ACC112 (cell line): ENCODE results near the gene ID4.

Source experiments
- H2AFZ ChIP-seq: fragments of 200-600 bp; sonication (generic); one replicate; pipeline ENCODE4 v1.6.0; 2017; ENCODE audit warnings: antibody characterized with exemption, low read length; ENCODE audit not compliant: unreplicated experiment
- H3K27ac ChIP-seq: fragments of 200-600 bp; sonication (generic); 2 replicates; pipeline ENCODE4 v1.5.1; 2014; ENCODE audit warnings: low read depth, mild to moderate bottlenecking, antibody characterized with exemption, low read length, moderate library complexity
- H3K27me3 ChIP-seq: fragments of 200-600 bp; sonication (generic); 2 replicates; pipeline ENCODE4 v1.6.1; 2014; ENCODE audit warnings: mild to moderate bottlenecking, antibody characterized with exemption, low read length, moderate library complexity, mixed read lengths; ENCODE audit not compliant: insufficient read depth
- H3K36me3 ChIP-seq: fragments of 200-600 bp; sonication (generic); 2 replicates; pipeline ENCODE4 v1.6.1; 2016; ENCODE audit warnings: mild to moderate bottlenecking, antibody characterized with exemption, low read length, moderate library complexity, mixed read lengths; ENCODE audit not compliant: insufficient read depth
- H3K4me1 ChIP-seq: fragments of 200-600 bp; sonication (generic); one replicate; pipeline ENCODE4 v1.6.1; 2016; ENCODE audit warnings: low read length, mixed read lengths; ENCODE audit not compliant: insufficient read depth, unreplicated experiment, control insufficient read depth
- H3K4me3 ChIP-seq: fragments of 200-600 bp; sonication (generic); 2 replicates; pipeline ENCODE4 v1.5.1; 2014; ENCODE audit warnings: mild to moderate bottlenecking, low read depth, low read length
- H3K79me2 ChIP-seq: fragments of 200-600 bp; sonication (generic); one replicate; pipeline ENCODE4 v1.6.0; 2016; ENCODE audit warnings: low read length; ENCODE audit not compliant: control insufficient read depth, unreplicated experiment, insufficient read depth

Gene ID4

DNA sequence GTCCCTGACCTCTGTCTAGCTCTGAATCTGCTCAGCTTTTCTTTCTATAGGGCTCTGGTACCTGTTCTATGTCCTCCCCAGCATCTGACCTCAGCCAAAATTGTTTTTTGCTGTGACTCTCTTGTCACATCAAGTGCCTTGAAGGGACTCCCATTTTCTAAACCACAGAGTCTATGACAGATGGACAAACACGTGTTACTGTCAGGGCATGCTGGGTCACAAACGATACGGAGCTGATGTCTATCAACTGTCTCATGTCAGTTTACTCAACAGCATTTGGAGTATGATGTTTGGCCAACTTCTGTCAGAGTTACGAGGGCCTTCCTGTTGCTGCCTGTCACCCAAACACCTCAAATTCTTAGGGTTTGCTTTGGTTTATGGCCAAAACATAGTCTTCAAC, 20.5 kb downstream of the ID4 start:
- no peaks in the 10 kb centered on the region for H3K36me3 ChIP-seq
- no peaks in the 10 kb centered on the region for H3K4me1 ChIP-seq
- no peak overlapping the region for H2AFZ ChIP-seq
- no peak overlapping the region for H3K4me3 ChIP-seq
- H3K27me3 ChIP-seq, result peaks cover 23% of the 10 kb centered on the region
- H3K79me2 ChIP-seq, result no peaks in the 10 kb centered on the region
- no peak overlapping the region for H3K27ac ChIP-seq

DNA sequence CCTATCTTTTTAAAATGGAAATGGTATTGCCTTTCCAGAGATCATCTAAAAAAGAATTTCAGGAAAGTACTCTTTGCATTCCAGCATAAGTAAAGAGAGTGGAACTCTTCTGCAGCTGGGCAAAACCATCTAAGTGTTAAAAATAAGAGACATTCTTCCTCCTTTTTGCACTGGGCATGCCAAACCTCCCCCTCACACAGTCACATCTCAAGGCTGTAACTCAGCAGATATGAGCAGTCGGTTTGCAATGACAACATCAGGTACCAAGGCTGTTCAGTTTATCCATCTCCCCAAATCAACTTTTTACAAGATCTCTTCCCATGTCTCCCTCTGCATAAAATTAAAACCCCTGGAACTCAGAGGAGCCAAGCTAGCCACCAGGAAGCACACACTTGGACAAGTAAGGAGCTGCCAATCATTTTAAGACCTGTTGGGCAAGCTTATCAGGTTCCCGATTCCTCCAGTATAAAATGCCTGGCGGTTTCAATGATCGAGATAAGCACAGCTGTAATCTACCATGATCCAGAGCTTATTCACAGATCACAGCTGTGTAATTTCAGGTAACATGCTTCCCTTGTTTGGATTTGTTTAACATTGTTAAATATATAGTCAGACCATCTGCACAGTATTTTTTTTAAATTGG, 23.2 kb downstream of the ID4 start:
- Histone ChIP-seq H3K27ac (no peak overlapping the region), H3K27me3 (peaks cover 37% of the 10 kb centered on the region)

DNA sequence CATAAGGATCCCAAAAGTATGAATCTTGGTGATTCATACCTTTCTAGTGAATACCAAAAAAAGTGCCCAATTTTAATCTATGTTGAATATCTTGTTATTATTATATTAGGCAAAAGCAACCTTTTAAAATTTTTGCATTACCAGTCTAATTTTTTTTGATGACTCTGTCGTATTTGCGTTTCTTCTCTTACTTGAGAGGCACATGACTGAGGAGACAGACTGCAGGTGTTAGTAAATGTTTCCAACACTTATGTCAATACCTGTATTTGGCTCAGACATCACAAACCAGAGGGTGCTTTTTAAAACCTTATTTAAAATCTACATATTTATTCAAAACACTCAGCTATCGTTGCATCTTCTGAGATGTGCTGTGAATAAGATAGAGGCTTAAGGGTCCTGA, 27.1 kb downstream of the ID4 start:
- H3K79me2 ChIP-seq, result no peaks in the 10 kb centered on the region
- H3K4me1 ChIP-seq, result no peaks in the 10 kb centered on the region
- no peak overlapping the region for H2AFZ ChIP-seq
- peaks cover 34% of the 10 kb centered on the region for H3K27me3 ChIP-seq
- H3K27ac ChIP-seq, result no peak overlapping the region
- no peak overlapping the region for H3K4me3 ChIP-seq
- no peaks in the 10 kb centered on the region for H3K36me3 ChIP-seq

More for the DNA sequence above, 23.2 kb downstream of the ID4 start:
- no peak overlapping the region for H2AFZ ChIP-seq
- no peaks in the 10 kb centered on the region for H3K4me1 ChIP-seq
- H3K4me3 ChIP-seq, result no peak overlapping the region
- H3K36me3 ChIP-seq, result no peaks in the 10 kb centered on the region
- no peaks in the 10 kb centered on the region for H3K79me2 ChIP-seq

DNA sequence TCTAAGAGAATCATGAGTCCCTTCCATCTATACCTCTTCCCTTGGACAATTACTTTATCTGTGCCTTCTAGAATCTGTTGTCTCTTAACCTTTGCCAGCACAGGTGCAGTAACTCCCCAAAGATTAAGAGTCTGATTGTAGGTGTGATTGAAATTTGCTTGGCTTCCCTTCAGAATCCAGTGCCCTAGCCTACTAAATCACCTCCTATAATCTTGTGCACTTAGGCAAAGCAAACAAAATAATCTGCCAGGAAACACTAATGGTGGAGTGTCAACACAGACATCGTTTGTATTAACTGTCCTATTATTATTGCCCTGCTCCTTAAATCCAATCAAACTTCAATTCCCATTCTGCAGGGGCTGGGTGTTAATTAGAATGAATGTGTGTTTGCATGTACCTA, 28.0 kb downstream of the ID4 start:
- H3K4me3 ChIP-seq, result no peak overlapping the region
- H3K27ac ChIP-seq, result no peak overlapping the region
- no peaks in the 10 kb centered on the region for H3K4me1 ChIP-seq
- no peak overlapping the region for H2AFZ ChIP-seq
- no peaks in the 10 kb centered on the region for H3K79me2 ChIP-seq
- no peaks in the 10 kb centered on the region for H3K36me3 ChIP-seq
- H3K27me3 ChIP-seq, result peaks cover 31% of the 10 kb centered on the region

DNA sequence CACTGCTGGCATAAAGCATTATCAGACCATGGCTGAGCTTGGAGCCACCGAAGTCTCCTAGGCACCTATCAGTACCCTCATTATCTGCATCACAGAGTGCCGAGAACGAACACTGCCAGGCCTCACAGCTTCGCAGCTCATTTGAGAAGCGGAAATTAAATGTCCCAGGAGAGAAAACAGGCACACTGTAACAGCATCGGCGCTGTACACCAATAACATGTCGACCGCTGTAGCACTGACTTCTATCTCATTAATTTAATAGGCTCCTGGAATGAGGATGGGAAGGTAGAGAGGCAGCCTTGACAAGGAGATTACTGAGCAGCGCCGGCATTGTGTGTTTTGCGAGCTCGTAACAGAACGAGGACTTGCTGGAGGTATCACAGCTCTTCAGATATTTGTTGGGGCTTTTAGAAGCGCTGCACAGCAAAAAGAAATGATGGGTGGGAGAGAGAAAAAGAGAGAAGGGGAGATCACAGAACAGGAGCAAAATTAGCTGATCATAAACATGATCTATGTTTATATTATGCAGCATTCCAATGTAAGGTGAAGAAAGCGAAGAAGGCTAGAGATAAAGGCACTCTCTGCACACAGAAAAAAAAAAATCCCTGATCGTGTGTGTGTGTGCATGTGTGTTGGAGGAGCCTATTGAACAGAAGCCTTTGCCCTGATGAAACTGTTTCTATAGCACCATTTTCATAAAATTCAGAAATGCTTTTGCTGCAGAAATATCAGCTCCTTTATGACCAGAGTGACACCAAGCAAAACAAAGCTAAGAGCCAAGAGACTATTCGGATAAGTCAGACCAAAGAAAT, 29.2 kb downstream of the ID4 start:
- Histone ChIP-seq H3K4me3 (no peak overlapping the region), H3K36me3 (no peaks in the 10 kb centered on the region), H3K27me3 (peaks cover 20% of the 10 kb centered on the region), H2AFZ (no peak overlapping the region), H3K79me2 (no peaks in the 10 kb centered on the region), H3K4me1 (no peaks in the 10 kb centered on the region), H3K27ac (no peak overlapping the region)

DNA sequence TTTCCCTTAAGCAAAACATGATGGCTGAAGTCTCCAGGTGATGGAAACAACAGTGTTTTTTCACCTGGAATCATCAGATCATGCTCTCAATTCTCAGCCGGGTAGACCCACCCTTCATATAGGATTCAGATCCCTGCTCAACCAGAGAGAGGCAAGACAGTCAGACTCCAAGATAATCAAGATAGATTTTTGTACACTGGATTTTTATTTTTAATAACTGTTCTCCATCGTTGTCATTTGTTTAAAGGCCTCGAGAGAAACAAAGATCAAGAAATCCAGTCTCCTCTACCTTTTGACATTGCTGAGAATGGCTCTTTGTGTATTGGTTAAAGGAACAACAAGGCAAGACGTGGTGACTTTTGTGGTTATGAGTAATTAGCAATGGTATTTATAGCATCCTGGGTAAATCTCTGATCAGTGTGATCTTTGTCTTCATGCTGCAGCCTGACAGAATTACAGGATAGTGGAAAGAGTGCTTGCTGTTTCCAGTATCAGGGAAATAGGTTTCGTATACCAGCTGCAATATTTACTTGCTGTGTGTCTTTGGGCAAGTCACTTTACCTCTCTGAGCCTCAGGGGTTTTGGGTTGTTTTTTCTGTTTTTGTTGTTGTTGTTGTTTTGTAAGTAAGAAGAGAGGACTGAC, 29.9 kb downstream of the ID4 start:
- no peaks in the 10 kb centered on the region for H3K4me1 ChIP-seq
- H3K27me3 ChIP-seq, result peaks cover 24% of the 10 kb centered on the region
- no peak overlapping the region for H3K27ac ChIP-seq
- no peak overlapping the region for H2AFZ ChIP-seq
- no peak overlapping the region for H3K4me3 ChIP-seq
- H3K79me2 ChIP-seq, result no peaks in the 10 kb centered on the region
- no peaks in the 10 kb centered on the region for H3K36me3 ChIP-seq

DNA sequence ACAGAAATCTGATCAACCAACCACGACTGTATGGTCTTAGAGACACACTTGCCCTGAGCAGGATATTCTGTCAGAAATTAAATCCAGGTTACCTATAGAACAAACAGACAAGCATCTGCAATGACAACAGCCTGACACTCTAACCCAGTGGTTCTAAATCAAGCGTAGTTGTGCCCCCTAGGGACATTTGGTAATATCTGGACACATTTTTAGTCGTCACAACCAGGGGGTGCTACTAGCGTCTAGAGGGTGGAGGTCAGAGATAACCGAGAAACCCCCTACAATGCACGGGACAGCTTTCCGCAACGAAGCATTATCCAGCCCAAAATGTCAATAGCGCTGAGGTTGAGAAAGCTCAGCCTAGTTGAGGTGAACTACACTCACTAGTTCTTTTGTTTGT, 32.3 kb downstream of the ID4 start:
- Histone ChIP-seq H3K27ac (no peak overlapping the region), H3K4me3 (no peak overlapping the region), H3K36me3 (no peaks in the 10 kb centered on the region), H2AFZ (no peak overlapping the region), H3K79me2 (no peaks in the 10 kb centered on the region), H3K27me3 (peaks cover 16% of the 10 kb centered on the region; the same call in 1 of the 2 replicates), H3K4me1 (no peaks in the 10 kb centered on the region)

DNA sequence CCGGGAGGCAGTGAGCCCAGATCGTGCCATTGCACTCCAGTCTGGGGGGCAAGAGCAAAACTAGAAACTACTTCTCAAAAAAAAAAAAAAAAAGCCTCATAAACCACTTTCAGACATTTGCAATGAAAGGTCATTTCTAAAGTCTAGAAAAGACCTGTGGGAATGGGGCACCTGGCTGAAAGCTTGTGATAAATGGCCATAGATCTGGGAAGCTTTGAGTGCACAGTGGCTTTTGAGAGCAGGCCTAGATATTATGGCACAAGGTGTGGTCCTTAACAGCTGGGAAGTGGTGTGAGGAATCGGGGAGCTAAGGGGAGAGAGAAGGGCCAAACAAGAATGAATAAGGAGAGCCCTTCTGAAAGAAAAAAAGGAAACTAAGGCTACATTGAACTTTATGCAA, 33.2 kb downstream of the ID4 start:
- no peak overlapping the region for H2AFZ ChIP-seq
- H3K4me3 ChIP-seq, result no peak overlapping the region
- H3K79me2 ChIP-seq, result no peaks in the 10 kb centered on the region
- H3K27ac ChIP-seq, result no peak overlapping the region
- H3K4me1 ChIP-seq, result no peaks in the 10 kb centered on the region
- no peaks in the 10 kb centered on the region for H3K36me3 ChIP-seq
- peaks cover 10% of the 10 kb centered on the region; the same call in 1 of the 2 replicates for H3K27me3 ChIP-seq

DNA sequence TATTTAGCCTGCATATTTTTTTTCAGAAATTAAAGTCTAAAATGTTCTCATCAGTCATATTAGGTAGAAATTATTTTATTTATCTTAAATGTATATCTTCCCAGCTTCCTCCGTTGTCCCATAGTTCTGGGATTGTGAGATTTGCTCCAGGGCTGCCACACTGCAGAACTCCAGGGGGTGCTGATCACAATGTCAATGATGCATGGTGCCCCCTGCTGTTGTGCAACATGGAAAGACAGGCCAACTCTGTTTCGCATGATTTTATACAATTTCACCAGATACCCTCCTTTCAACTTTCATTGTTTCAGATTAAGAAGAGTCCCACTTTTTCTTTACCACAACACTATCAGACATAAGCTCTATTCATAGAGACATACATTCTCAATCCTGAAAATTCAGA, 35.9 kb downstream of the ID4 start:
- Histone ChIP-seq H3K4me3 (no peak overlapping the region), H3K4me1 (no peaks in the 10 kb centered on the region), H3K79me2 (no peaks in the 10 kb centered on the region), H2AFZ (no peak overlapping the region), H3K36me3 (no peaks in the 10 kb centered on the region), H3K27ac (no peak overlapping the region), H3K27me3 (peaks cover 16% of the 10 kb centered on the region; the same call in 1 of the 2 replicates)

DNA sequence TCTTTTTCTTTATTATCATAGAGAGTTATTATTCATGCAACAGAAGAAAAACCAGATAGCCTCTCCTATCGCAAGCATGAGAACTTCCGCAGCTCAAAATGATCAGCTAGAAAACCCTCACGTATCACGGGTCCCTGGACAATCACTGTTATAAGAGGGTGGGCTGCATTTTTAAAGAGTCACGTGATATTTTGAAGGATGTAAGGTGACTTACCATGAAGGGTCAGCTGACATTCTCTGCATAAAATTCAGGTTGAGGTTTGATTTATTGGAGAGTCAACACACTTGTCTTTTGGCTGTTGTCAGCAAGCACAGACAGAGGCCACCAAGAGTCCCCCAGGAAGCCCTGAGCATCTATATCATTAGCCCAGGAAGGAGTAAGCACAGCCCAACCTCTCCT, 39.5 kb downstream of the ID4 start:
- Histone ChIP-seq H3K79me2 (no peaks in the 10 kb centered on the region), H3K4me1 (no peaks in the 10 kb centered on the region), H3K27ac (no peak overlapping the region), H3K4me3 (no peak overlapping the region), H3K36me3 (no peaks in the 10 kb centered on the region), H3K27me3 (peaks cover 17% of the 10 kb centered on the region; the same call in 1 of the 2 replicates), H2AFZ (no peak overlapping the region)
